Fibroblast of mammary gland (primary cell): ENCODE measurements around the gene ARVCF.

Experiments
- DNase-seq: peaks from one replicate; pipeline ENCODE4 v3.0.0-alpha.2; 2010; ENCODE audit warnings: low read depth
- H3K4me3 ChIP-seq: 2 replicates; pipeline ENCODE4 v1.5.1; 2011; ENCODE audit warnings: low read depth, mild to moderate bottlenecking, low read length, moderate library complexity; ENCODE audit not compliant: control insufficient read depth
- TF ChIP-seq, protein P1 (sequence below): conservative IDR thresholded peaks from 2 replicates; pipeline ENCODE4 v1.5.1; 2011; ENCODE audit warnings: low read depth, low read length, inconsistent platforms; ENCODE audit not compliant: control insufficient read depth, insufficient read depth

ARVCF gene

GRCh38 chr22:19975707-19976035 lies 41.0 kb downstream of the ARVCF start:
- no peak overlapping the region for H3K4me3 ChIP-seq
- TF ChIP-seq, protein P1, sequence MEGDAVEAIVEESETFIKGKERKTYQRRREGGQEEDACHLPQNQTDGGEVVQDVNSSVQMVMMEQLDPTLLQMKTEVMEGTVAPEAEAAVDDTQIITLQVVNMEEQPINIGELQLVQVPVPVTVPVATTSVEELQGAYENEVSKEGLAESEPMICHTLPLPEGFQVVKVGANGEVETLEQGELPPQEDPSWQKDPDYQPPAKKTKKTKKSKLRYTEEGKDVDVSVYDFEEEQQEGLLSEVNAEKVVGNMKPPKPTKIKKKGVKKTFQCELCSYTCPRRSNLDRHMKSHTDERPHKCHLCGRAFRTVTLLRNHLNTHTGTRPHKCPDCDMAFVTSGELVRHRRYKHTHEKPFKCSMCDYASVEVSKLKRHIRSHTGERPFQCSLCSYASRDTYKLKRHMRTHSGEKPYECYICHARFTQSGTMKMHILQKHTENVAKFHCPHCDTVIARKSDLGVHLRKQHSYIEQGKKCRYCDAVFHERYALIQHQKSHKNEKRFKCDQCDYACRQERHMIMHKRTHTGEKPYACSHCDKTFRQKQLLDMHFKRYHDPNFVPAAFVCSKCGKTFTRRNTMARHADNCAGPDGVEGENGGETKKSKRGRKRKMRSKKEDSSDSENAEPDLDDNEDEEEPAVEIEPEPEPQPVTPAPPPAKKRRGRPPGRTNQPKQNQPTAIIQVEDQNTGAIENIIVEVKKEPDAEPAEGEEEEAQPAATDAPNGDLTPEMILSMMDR, result no peak
- DNase-seq, result no peak

- no peak for DNase-seq
- H3K4me3 ChIP-seq, result no peak overlapping the region
- TF ChIP-seq, protein P1, result no peak
Observed at GRCh38 chr22:19974935-19975706, 41.5 kb downstream of the ARVCF start.

- peak; percentile 43 for DNase-seq
- TF ChIP-seq, protein P1, result no peak
- H3K4me3 ChIP-seq, result no peak overlapping the region
Observed at GRCh38 chr22:19974268-19974861, 42.3 kb downstream of the ARVCF start.

- H3K4me3 ChIP-seq, result no peak overlapping the region
- TF ChIP-seq, protein P1, result no peak
- no peak for DNase-seq
Observed at GRCh38 chr22:19973551-19974267, 42.9 kb downstream of the ARVCF start.

DNA sequence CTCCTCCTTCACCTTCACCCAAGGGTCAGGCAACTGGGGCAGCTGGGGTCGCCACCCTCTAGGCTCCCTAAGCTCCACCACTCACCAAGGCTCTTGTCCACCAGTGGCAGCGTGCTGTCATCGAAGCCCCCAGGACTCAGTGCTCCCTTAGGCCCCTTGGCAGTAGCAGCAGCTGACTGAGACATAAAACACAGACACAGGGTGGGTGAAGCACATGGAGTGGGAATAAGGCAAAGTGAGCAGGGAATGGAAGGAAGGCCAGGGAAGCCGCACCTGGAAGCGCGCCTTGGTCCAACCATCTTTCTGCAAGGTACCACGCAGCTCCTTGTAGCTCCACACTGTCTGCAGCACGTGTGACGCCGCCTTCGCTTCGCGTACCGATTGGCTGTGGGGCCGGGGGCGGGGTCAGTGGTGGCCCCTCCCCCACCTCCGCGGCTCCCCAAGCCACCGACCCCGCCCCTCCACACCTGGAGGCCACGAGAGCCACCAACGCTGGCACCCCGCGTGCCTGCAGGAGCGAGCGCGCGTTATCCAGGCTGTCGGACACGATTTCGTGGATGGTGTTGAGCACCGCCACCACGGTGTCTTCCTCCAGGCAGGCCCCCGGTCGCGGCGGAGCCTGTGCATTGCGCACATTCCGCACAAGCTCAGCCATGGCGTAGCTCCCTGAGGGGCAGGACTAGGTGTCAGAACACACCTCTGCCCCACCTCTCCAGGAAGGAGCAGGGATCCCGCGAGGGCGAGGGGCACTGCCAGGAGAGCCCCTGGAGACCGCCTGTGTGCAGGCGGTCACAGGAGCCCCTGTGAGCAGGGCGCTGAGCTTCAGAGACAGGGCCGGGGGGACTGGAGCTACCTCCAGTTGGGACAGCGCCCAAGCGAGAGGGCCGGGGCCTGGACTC lies 43.7 kb downstream of the ARVCF start:
- no peak overlapping the region for H3K4me3 ChIP-seq
- DNase-seq, result no peak
- TF ChIP-seq, protein P1, result no peak

- TF ChIP-seq, protein P1, result no peak
- no peak overlapping the region for H3K4me3 ChIP-seq
- DNase-seq, result no peak
Observed at GRCh38 chr22:19972251-19972650, 44.4 kb downstream of the ARVCF start.
